Endometrial microvascular endothelial cells (primary cell): Measurements from ENCODE around the gene NQO1. TPM values are rescaled to one million over a fixed set of nuclear protein-coding genes. Genes with fewer than 3 reads are reported as not detected.

ENCODE experiments used
- in situ Hi-C: cut with HindIII; loops from 2 replicates; pipeline ENCODE4 v1.10.0; 2017; ENCODE audit warnings: low sequenced_read_pairs, low pct_unique_long_range_greater_than_20kb; ENCODE audit errors: inconsistent ontology term
- total RNA-seq: library from RNA; depleted of rRNA; stranded (reverse); fragments of >200 nt; gene quantifications from one replicate; pipeline ENCODE4 v1.2.3, GENCODE V29; 2015; ENCODE audit errors: inconsistent ontology term

Gene NQO1
- total RNA-seq, 1 donor from 2014 or later: 729 TPM

DNA sequence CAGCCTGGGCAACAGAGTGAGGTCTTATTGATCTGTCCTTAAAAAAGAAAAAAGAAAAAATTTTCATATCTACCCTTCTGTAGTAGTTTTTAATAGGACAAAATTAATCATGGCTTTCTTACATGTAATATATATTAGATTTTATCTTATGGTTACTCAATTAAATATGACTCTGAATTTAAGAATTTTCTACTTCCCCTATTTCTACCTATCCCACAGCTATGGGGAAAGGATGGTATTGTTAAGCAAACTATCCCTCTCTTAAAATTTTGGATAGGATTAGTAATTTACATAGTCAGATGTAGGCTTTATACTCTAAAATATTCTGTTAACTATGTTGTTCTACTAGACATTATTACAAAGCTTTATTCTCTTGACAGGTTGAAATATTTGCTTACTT, 62.5 kb downstream of the NQO1 start:
- in situ Hi-C loops: no loop called here

DNA sequence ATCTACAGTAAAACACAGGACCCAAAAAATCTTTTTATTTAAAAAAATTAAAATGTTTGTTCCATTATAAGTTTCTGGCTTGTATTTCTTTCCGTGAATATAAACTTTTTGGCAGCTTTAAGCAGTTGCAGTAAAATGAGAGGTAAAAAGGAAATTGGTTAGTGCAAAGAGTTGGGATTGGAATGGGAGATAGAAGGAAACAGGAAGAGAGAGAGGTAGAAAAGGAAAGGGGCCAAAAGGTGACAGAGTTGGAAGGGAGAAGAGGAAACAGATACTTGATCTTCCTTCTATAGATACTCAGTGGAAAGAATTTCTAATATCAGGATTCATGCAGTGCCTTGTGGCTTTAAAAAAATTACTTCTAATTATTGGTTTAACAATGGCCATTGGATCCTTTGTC, 63.5 kb downstream of the NQO1 start:
- in situ Hi-C loops: no loop called here

DNA sequence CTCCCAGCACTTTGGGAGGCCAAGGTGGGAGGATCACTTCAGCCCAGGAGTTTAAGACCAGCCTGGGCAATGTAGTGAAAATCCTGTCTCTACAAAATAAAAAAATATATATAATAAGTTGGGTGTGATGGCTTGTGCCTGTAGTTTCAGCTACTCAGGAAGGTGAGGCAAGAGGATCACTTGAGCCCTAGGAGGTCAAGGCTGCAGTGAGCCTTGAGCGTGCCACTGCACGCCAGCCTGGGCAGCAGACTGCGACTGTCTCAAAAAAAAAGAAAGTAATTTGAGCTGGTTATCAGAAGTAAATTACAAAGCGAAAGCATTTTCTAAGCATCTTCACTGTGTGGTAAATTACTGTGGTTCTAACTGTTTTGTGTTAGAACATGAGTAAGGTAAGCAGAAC, 66.2 kb downstream of the NQO1 start:
- in situ Hi-C loops: no loop called here

Other genes with a start within 250 kb of the NQO1 start
- 17.7 TPM for gene NFAT5, start 160.6 kb downstream of the NQO1 start, total RNA-seq
- 43.9 TPM for gene NOB1, start 28.4 kb upstream of the NQO1 start, total RNA-seq
- 38.7 TPM for gene WWP2, start 35.8 kb upstream of the NQO1 start, total RNA-seq
- gene CLEC18A, start 224.8 kb upstream of the NQO1 start, total RNA-seq: not detected